ENCODE data around the gene KIAA1671. TPM values are rescaled to one million over a fixed set of nuclear protein-coding genes. Genes with fewer than 3 reads are reported as not detected.

Gene KIAA1671
- total RNA-seq, 2 experiments from 2014 or later: 7.3 to 7.4 TPM

- Mint-ChIP-seq H3K36me3 (ENCODE audit: low read depth) (peaks cover 1% of the 10 kb centered on the region), H3K4me3 (no peak overlapping the region), H3K4me1 (ENCODE audit: low read depth) (no peaks in the 10 kb centered on the region), H3K27ac (no peak overlapping the region), H3K27me3 (ENCODE audit: low read depth) (no peaks in the 10 kb centered on the region), H3K9me3 (peaks cover 10% of the 10 kb centered on the region)
- DNase-seq: no peak
- intact Hi-C loops (cut with micrococcal nuclease): loop anchor here (1.0 kb wide), 4 partner anchors 9 to 279 kb away; partner anchors contain the start of gene KIAA1671
- CTCF ChIA-PET: interaction anchor here (0.7 to 5.0 kb wide), 18 partner anchors 9 to 279 kb away, joined by 3 to 52 read pairs (median 6); partner anchors contain the start of gene LHFPL7
Measured at GRCh38 chr22:25048071-25048470, 95.6 kb downstream of the KIAA1671 start.

DNA sequence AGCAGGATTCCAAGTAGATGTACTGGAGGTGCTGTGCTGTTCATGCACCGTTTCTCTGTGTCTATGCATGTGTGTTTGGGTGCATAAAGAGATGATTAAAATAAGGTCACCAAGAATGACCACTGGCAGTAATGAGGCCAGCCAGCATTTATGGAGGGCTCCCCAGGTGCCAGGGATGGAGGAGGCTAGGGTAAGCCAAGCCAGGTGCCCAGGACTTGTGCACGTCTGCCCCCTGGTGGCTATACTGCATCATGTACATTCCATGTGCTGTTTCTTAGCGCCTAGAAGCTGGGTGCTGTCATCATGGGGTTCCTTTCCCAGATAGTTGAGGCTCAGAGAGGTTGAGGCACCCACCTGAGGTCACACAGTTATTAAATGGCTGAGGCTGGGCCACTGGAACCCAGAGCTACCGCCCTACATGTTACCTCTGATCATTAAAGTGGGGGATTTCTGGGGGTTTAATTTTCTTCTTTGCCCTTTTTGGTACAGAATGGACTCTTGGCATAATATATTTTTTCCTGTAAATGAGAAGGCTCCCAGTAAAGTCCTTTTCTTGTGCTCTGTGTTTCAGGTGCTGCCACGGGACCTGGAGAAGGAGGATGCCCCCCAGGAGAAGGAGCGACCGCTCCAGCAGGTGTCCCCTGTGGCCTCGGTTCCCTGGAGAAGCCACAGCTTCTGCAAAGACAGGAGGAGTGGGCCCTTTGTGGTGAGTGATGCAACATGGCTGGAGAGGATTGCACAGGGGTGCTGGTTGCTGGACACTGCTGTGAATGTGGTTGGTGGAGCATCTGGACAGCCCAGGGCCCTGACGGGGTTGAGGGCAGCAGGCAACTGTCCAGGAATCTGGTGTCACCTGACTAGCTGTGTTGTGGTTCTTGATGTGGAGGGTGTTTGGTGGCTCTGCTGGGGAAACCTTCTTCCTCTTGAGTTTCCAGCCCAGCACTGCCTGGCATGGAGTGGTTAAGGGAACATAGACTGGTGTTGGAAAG is 96.4 kb downstream of the KIAA1671 start:
- Mint-ChIP-seq H3K9me3 (peaks cover 10% of the 10 kb centered on the region), H3K27ac (no peak overlapping the region), H3K4me1 (ENCODE audit: low read depth) (no peaks in the 10 kb centered on the region), H3K4me3 (no peak overlapping the region), H3K27me3 (ENCODE audit: low read depth) (no peaks in the 10 kb centered on the region), H3K36me3 (ENCODE audit: low read depth) (peaks cover 1% of the 10 kb centered on the region)
- intact Hi-C loops (cut with micrococcal nuclease): loop anchor here (1.0 kb wide), 4 partner anchors 8 to 280 kb away; partner anchors contain the start of gene KIAA1671
- CTCF ChIA-PET: interaction anchor here (0.6 to 5.0 kb wide), 23 partner anchors 8 to 280 kb away, joined by 3 to 52 read pairs (median 5); partner anchors contain the start of gene LHFPL7
- peak; percentile 87 for DNase-seq

GRCh38 chr22:25049770-25050169 is 97.3 kb downstream of the KIAA1671 start:
- no peak for DNase-seq
- intact Hi-C loops (cut with micrococcal nuclease): no loop called here
- Mint-ChIP-seq H3K27ac (no peak overlapping the region), H3K4me1 (ENCODE audit: low read depth) (peaks cover 3% of the 10 kb centered on the region), H3K4me3 (no peak overlapping the region), H3K36me3 (ENCODE audit: low read depth) (peaks cover 1% of the 10 kb centered on the region), H3K27me3 (ENCODE audit: low read depth) (no peaks in the 10 kb centered on the region), H3K9me3 (peaks cover 10% of the 10 kb centered on the region)
- CTCF ChIA-PET: interaction anchor here (0.9 to 5.0 kb wide), 16 partner anchors 9 to 281 kb away, joined by 3 to 52 read pairs (median 6); partner anchors contain the start of gene LHFPL7

DNA sequence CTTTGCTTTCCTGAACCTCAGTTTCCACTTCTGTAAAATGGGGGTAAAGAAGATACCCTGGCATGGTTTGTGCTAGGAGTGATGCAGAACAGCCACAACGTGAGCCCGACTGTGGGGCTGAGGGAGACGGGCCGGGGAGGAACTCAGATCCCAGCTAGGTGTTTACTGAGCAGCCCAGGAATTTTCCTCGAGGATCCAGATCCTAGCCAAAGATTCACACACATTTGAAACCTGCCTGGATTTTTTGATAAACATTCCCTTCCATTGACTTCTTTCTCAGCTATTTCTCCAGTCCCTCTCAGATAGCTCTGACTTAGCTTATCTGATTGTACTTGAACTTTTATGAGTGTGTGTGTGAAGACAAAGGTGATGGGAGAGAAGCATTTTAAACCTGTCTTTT is 98.0 kb downstream of the KIAA1671 start:
- Mint-ChIP-seq H3K4me1 (ENCODE audit: low read depth) (peaks cover 9% of the 10 kb centered on the region), H3K36me3 (ENCODE audit: low read depth) (peaks cover 1% of the 10 kb centered on the region), H3K27me3 (ENCODE audit: low read depth) (no peaks in the 10 kb centered on the region), H3K27ac (no peak overlapping the region), H3K4me3 (no peak overlapping the region), H3K9me3 (peaks cover 10% of the 10 kb centered on the region)
- CTCF ChIA-PET: interaction anchor here (0.6 to 5.0 kb wide), 15 partner anchors 9 to 120 kb away, joined by 3 to 52 read pairs (median 4); no protein-coding TSS in a partner anchor
- intact Hi-C loops (cut with micrococcal nuclease): no loop called here
- DNase-seq: no peak

DNA sequence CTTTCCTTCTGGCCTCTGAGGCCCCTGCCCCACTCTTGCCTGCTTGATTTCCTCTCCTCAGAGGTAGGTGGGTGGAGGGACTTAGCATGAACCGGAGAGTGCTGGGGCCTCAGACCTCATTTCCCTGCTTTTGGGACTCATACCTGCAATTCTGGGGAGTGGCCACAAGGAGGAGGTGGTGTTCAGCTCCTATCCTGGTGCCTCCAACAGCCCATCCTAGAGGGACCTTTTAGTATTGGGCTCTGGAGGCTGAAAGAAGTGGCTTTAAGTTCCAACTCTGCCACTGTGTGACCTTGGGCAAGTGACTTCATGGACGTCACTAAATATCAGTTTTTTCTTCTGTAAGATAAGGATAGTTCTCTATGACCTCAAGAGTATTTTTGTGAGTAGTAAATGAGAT is 98.6 kb downstream of the KIAA1671 start:
- H3K27ac Mint-ChIP-seq: no peak overlapping the region
- H3K9me3 Mint-ChIP-seq: peaks cover 10% of the 10 kb centered on the region
- intact Hi-C loops (cut with micrococcal nuclease): no loop called here
- H3K4me1 Mint-ChIP-seq (ENCODE audit: low read depth): peaks cover 9% of the 10 kb centered on the region
- no peaks in the 10 kb centered on the region for H3K27me3 Mint-ChIP-seq (ENCODE audit: low read depth)
- CTCF ChIA-PET: interaction anchor here (0.6 to 5.0 kb wide), 15 partner anchors 8 to 119 kb away, joined by 3 to 52 read pairs (median 4); no protein-coding TSS in a partner anchor
- DNase-seq: peak; percentile 33
- H3K36me3 Mint-ChIP-seq (ENCODE audit: low read depth): peaks cover 1% of the 10 kb centered on the region
- no peak overlapping the region for H3K4me3 Mint-ChIP-seq

DNA sequence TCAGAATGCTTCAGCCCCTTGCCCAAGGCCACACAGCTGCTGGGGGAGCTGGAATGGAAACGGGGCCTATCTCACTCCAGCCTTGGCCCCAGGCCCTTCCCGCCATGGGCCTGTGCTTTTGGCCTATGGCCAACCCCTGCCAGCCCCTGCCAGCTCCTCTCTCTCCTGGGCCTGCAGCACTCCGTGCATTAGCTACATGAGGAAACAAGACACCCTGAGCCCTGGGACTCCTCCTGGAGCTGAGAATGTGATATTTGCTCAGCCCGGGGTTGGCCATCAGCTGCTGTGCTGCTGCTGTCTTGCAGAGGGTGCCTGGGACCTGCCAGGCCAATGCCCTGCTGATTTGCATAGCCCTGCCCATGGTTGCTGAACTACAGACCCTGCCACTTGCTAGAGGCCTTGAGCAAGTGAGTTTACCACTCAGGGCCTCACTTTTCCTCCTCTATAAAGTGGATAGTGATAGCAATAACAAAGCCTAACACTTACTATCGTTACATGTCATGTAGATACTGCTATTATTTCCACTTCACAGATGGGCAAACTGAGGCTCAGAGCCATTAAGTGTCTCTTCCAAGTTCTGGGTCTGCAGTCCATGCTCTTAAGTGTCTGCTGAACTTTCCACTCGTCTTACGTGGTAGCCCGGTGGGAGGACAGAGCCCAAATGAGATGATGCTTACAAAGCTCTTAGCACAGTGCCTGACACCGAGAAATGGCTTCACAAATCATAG is 99.6 kb downstream of the KIAA1671 start:
- Mint-ChIP-seq H3K4me3 (no peak overlapping the region), H3K27me3 (ENCODE audit: low read depth) (no peaks in the 10 kb centered on the region), H3K27ac (no peak overlapping the region), H3K4me1 (ENCODE audit: low read depth) (peaks cover 12% of the 10 kb centered on the region), H3K36me3 (ENCODE audit: low read depth) (peaks cover 1% of the 10 kb centered on the region), H3K9me3 (peaks cover 10% of the 10 kb centered on the region)
- intact Hi-C loops (cut with micrococcal nuclease): no loop called here
- DNase-seq: no peak
- CTCF ChIA-PET: interaction anchor here (0.6 to 5.0 kb wide), 7 partner anchors 7 to 295 kb away, joined by 3 to 52 read pairs (median 6); no protein-coding TSS in a partner anchor

DNA sequence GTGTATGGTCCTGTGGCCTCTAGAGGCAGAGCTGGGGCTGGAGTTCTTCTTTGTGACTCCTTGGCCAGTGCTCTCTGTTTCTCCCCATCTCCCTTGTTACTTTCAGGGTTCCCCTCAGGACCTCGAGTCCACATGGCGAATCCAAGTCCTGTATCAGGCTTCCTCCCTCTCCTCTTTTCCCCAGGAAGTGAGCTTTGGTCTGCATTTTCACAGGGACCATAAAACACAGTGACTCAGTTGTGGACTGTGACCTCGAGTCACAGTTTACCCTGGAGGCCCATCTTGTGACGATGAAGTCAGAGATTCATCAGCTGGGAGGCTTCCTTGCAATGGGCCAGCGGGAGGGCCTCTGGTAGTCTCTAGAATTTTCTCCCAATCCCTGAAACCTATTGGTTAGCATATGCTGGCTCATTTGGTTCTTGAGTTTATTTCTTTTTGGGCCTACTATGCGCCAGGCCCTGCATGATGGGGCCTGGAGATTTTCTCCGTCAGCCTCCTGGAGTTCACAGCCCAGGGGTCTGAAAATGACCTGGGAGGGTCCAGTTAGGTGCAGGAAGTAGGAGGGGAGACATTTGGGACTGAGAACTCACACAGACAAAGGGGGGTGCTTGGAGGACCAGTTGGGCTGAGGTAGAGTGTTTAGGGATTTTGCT is 100.8 kb downstream of the KIAA1671 start:
- peaks cover 21% of the 10 kb centered on the region for H3K4me1 Mint-ChIP-seq (ENCODE audit: low read depth)
- intact Hi-C loops (cut with micrococcal nuclease): no loop called here
- H3K4me3 Mint-ChIP-seq: no peak overlapping the region

GRCh38 chr22:25054943-25055511 is 102.5 kb downstream of the KIAA1671 start:
- H3K36me3 Mint-ChIP-seq (ENCODE audit: low read depth): peaks cover 1% of the 10 kb centered on the region
- peak overlapping the region; percentile 1 for H3K27ac Mint-ChIP-seq
- no peaks in the 10 kb centered on the region for H3K27me3 Mint-ChIP-seq (ENCODE audit: low read depth)
- H3K4me1 Mint-ChIP-seq (ENCODE audit: low read depth): peaks cover 27% of the 10 kb centered on the region
- H3K4me3 Mint-ChIP-seq: no peak overlapping the region
- peaks cover 10% of the 10 kb centered on the region for H3K9me3 Mint-ChIP-seq
- intact Hi-C loops (cut with micrococcal nuclease): loop anchor here (5.0 kb wide), 1 partner anchor 63 kb away; no protein-coding TSS in a partner anchor
- peak; percentile 82 for DNase-seq
- CTCF ChIA-PET: interaction anchor here (0.9 to 1.6 kb wide), 6 partner anchors 17 to 117 kb away, joined by 3 to 11 read pairs (median 3); no protein-coding TSS in a partner anchor

More for the DNA sequence above, 100.8 kb downstream of the KIAA1671 start:
- peaks cover 1% of the 10 kb centered on the region for H3K36me3 Mint-ChIP-seq (ENCODE audit: low read depth)
- peaks cover 10% of the 10 kb centered on the region for H3K9me3 Mint-ChIP-seq
- H3K27me3 Mint-ChIP-seq (ENCODE audit: low read depth): no peaks in the 10 kb centered on the region
- no peak for DNase-seq
- H3K27ac Mint-ChIP-seq: no peak overlapping the region
- CTCF ChIA-PET: interaction anchor here (1.1 kb wide), 1 partner anchor 23 kb away, joined by 5 read pairs; no protein-coding TSS in a partner anchor

DNA sequence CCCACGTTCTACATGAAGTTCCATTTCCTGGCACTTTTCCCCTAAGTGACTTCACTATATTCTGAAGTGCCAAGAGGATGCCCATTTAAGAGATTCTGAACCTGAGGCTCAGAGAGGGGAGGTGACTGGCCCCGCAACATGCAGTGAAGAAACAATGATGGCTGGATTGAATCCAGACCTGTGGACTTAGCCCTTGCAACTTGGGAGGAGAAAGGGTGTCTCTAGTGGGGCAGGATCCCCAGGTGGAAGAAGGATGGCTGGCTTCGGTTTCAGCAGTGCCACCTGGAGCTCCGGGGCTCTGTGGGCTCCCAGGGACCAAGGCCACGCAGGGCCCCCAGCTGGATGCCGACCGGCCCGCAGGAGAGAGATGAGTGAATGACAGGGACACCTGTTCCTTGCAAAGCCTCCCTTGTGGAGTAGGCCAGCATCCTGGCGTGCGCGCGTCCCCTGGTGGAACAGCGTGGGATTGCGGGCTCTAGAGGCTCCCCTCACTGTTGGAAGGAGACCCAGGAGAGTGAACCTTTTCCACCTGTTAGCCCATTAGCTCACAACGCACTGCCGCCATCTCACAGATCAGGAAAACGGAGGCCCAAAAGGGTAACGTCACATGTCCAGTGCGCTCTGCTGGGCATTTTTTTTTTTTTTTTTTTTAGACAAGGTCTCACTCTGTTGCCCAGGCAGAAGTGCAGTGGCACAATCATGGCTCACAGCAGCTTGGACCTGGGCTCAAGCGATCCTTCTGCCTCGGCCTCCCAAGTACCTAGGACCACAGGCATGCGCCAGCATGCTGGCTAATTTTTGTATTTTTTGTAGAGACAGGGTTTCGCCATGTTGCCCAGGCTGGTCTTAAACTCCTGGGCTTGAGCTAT is 104.7 kb downstream of the KIAA1671 start:
- CTCF ChIA-PET: interaction anchor here (0.5 to 2.5 kb wide), 17 partner anchors 9 to 288 kb away, joined by 3 to 20 read pairs (median 4); no protein-coding TSS in a partner anchor
- Mint-ChIP-seq H3K27ac (no peak overlapping the region), H3K9me3 (no peaks in the 10 kb centered on the region), H3K4me3 (no peak overlapping the region), H3K36me3 (ENCODE audit: low read depth) (no peaks in the 10 kb centered on the region), H3K4me1 (ENCODE audit: low read depth) (peaks cover 49% of the 10 kb centered on the region), H3K27me3 (ENCODE audit: low read depth) (no peaks in the 10 kb centered on the region)
- peak; percentile 91 for DNase-seq
- intact Hi-C loops (cut with micrococcal nuclease): loop anchor here (1.0 to 5.0 kb wide), 4 partner anchors 9 to 288 kb away; partner anchors contain the start of gene KIAA1671

DNA sequence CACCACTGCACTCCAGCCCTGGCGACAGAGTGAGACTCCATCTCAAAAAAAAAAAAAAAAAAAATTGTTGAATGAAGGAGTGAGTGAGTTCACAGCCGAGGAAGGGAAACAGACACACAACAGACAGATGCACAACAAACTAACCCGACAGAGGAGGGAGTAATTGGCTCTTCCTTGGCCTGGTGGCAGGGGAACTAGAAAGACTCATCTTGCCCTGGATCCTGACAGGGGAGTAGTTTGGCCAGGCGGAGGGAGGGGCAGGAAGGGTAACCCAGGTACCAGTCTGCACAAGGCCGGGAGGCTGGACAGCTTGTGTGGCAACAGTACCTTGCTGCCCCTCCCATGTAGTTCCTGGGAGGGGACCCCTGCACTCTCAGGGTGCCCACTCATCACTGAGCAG is 106.9 kb downstream of the KIAA1671 start:
- Mint-ChIP-seq H3K27ac (no peak overlapping the region), H3K36me3 (ENCODE audit: low read depth) (no peaks in the 10 kb centered on the region), H3K27me3 (ENCODE audit: low read depth) (no peaks in the 10 kb centered on the region), H3K9me3 (no peaks in the 10 kb centered on the region), H3K4me1 (ENCODE audit: low read depth) (peaks cover 67% of the 10 kb centered on the region), H3K4me3 (no peak overlapping the region)
- intact Hi-C loops (cut with micrococcal nuclease): loop anchor here (5.0 kb wide), 1 partner anchor 67 kb away; no protein-coding TSS in a partner anchor
- CTCF ChIA-PET: interaction anchor here (0.9 to 2.7 kb wide), 8 partner anchors 10 to 112 kb away, joined by 3 to 21 read pairs (median 6); no protein-coding TSS in a partner anchor
- DNase-seq: no peak

Measured in activated naive CD4-positive, alpha-beta T cell treated with anti-CD3 and anti-CD28 coated beads for 36 hours (primary cell).